HG03025 (cell line): ENCODE data around the gene IL2RA.
"Not testable (repeated sequence)": the region's sequence is repeated elsewhere in the genome, so short reads cannot be mapped to it uniquely, and the experiment has no call there.

Experiments
- ATAC-seq: cut with Tn5 transposase; IDR thresholded peaks from one replicate; pipeline ENCODE4 v1.9.1; 2021; ENCODE audit warnings: mild to moderate bottlenecking, moderate library complexity; ENCODE audit not compliant: unreplicated experiment, low FRiP score

IL2RA gene

GRCh38 chr10:5965266-5965665 lies 96.9 kb downstream of the IL2RA start:
- no peak for ATAC-seq

- no peak for ATAC-seq
Measured at GRCh38 chr10:5964736-5965135, 97.4 kb downstream of the IL2RA start.

DNA sequence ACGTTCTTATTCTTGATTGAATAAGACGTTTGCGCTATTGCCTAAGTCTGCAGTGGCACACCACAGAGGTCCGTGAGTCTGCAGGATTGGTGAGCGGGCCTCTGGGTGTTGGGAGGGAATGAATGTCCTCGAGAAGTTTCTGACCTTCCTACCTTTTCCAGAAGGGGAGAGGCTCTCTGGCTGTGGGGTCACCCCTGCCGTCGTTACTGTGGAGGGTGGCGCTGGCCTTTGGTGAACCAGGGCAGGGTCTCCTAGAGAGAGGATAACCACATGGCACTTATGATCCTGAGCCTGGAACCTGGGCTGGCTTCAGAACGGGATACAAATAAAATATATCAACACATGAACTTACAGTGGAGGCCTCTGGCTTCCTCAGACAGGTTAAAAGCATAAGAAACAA lies 98.6 kb downstream of the IL2RA start:
- ATAC-seq: no peak

DNA sequence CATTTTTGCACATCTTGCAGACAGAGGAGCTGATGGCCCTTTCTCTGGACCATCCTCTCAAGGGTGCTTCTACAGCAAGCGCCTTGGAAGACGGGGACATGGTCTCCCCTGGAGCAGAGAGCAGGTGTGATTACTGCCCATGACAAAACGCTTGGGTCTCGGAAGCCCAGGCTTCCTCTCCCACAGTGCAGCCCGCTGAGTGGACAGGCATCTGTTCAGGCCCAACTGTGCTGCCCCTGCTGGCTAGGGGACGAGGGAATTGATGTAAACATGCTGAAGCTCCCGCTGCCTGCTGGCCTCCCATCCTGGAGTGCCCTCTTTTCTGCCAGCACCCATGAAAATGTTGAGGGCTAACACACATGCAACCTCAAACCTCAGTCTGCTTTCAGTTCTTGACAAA lies 99.1 kb downstream of the IL2RA start:
- ATAC-seq: no peak

GRCh38 chr10:5962358-5962940 lies 99.7 kb downstream of the IL2RA start:
- not testable (repeated sequence) for ATAC-seq

- no peak for ATAC-seq
Measured at GRCh38 chr10:5961405-5962100, 100.6 kb downstream of the IL2RA start.

- ATAC-seq: not testable (repeated sequence)
Measured at GRCh38 chr10:5960973-5961275, 101.2 kb downstream of the IL2RA start.
